Kidney (tissue), 22 donors: ENCODE data around the gene UNG. TPM values are rescaled to one million over a fixed set of nuclear protein-coding genes. Genes with fewer than 3 reads are reported as not detected.
A peak's percentile ranks its signal among the peaks of the same experiment; 100 is the strongest.
"Not testable (repeated sequence)": the region's sequence is repeated elsewhere in the genome, so short reads cannot be mapped to it uniquely, and the experiment has no call there.

Experiments
- DNase-seq, 5 donors: peaks; one replicate each; pipeline ENCODE4 v3.0.0-alpha.2; 2013 to 2020
- FAIRE-seq: peaks from 2 replicates; lab custom pipeline; 2012; peaks lifted over from hg19 to GRCh38; lab: Jason Lieb, UNC
- H3K27ac ChIP-seq, 2 donors: one replicate each; pipeline ENCODE4 v1.7.0; 2013; ENCODE audit warnings: low read depth in 2 of 2, low read length in 2 of 2, inconsistent platforms in 1 of 2
- H3K27me3 ChIP-seq: one replicate; pipeline ENCODE4 v1.7.1; 2013; ENCODE audit warnings: low read length, inconsistent platforms; ENCODE audit not compliant: control insufficient read depth, insufficient read depth
- H3K36me3 ChIP-seq, 3 donors: one replicate each; pipeline versions ENCODE4 v1.7.0 to v1.7.1; 2013; ENCODE audit warnings: low read length in 3 of 3, control low read depth in 1 of 3, inconsistent platforms in 1 of 3; ENCODE audit not compliant: insufficient read depth in 3 of 3, control insufficient read depth in 2 of 3
- H3K4me1 ChIP-seq, 3 donors: one replicate each; pipeline versions ENCODE4 v1.7.0 to v1.7.1; 2013; ENCODE audit warnings: low read length in 3 of 3, inconsistent platforms in 1 of 3, low read depth in 1 of 3; ENCODE audit not compliant: control insufficient read depth in 2 of 3, insufficient read depth in 2 of 3
- H3K4me3 ChIP-seq, 3 donors: one replicate each; pipeline versions ENCODE4 v1.7.0 to v1.8.1; 2013; ENCODE audit warnings: low read length in 3 of 3, control low read depth in 1 of 3, inconsistent platforms in 1 of 3
- H3K9ac ChIP-seq, 3 donors: one replicate each; pipeline versions ENCODE4 v1.7.0 to v1.7.1; 2013; ENCODE audit warnings: low read length in 3 of 3, control low read depth in 1 of 3, inconsistent platforms in 1 of 3
- H3K9me3 ChIP-seq, 3 donors: one replicate each; pipeline versions ENCODE4 v1.7.0 to v1.7.1; 2013; ENCODE audit warnings: low read length in 3 of 3, control low read depth in 1 of 3, inconsistent platforms in 1 of 3; ENCODE audit not compliant: control insufficient read depth in 2 of 3, insufficient read depth in 1 of 3
- CTCF ChIP-seq: IDR thresholded peaks from 3 replicates; pipeline ENCODE4 v1.5.1; 2012; ENCODE audit warnings: mild to moderate bottlenecking, moderate library complexity, borderline replicate concordance; ENCODE audit not compliant: insufficient read depth; ENCODE audit errors: extremely low read depth
- intact Hi-C: fragments of 100-400 bp; cut with DNase I; formaldehyde crosslinking; loops from one replicate; pipeline ENCODE4 v1.11.1; 2022
- long read RNA-seq, 10 donors: library from polyadenylated mRNA in 1 of 10; unstranded in 1 of 10; transcript quantifications; one replicate each; pipeline ENCODE4 v2.0.0 and lab custom pipeline, GENCODE V29; 2021 to 2026
- polyA plus RNA-seq: library from polyadenylated mRNA; stranded (reverse); fragments of 350-450 nt; fragmentation: Illumina TruSeq; extraction: RNeasy Lipid Tissue Mini Kit (QIAGEN cat#74804); gene quantifications from one replicate; pipeline ENCODE4 v1.2.3, GENCODE V29; 2014; ENCODE audit warnings: low read depth, low replicate concordance; ENCODE audit not compliant: insufficient read depth
- total RNA-seq: library from RNA; stranded (reverse); fragmentation: NEBNext Ultra II Directional; extraction: Animal tissue kit (Norgen Biotek cat#: 25700); gene quantifications from one replicate; pipeline ENCODE4 v1.2.1, GENCODE V29; 2021
- donor health status: control.
- donor health status: control.
- donor health status: control.
- donor health status: control.
- donor health status: control.
- donor health status: DM: yes; HTN: yes; CAD: no.
- donor health status: Normal renal cell carcinoma (clear cell type).

The UNG gene
- total RNA-seq (24.9 TPM), polyA plus RNA-seq (30.3 TPM)
- long read RNA-seq, donor 1, transcript UNG-201 (7 exons, 2,071 nt), result minor isoform, 7 of 36 reads
- long read RNA-seq, donor 1, transcript UNG-202 (6 exons, 2,130 nt), result major isoform, 10 of 36 reads
- long read RNA-seq, donor 1, partial matches to known transcripts, result 19 of 36 reads
- long read RNA-seq, donor 1, other reads (novel, unspliced or antisense), result 0 of 36 reads
- long read RNA-seq, donor 2, transcript UNG-202 (6 exons, 2,130 nt), result major isoform, 9 of 14 reads
- long read RNA-seq, donor 2, partial matches to known transcripts, result 0 of 14 reads
- long read RNA-seq, donor 2, other reads (novel, unspliced or antisense), result 0 of 14 reads
- long read RNA-seq, donor 3, transcript UNG-201 (7 exons, 2,071 nt), result minor isoform, 5 of 19 reads
- long read RNA-seq, donor 3, transcript UNG-202 (6 exons, 2,130 nt), result major isoform, 13 of 19 reads
- long read RNA-seq, donor 3, partial matches to known transcripts, result 0 of 19 reads
- long read RNA-seq, donor 3, other reads (novel, unspliced or antisense), result 0 of 19 reads
- long read RNA-seq, donor 4, transcript UNG-201 (7 exons, 2,071 nt), result minor isoform, 6 of 19 reads
- long read RNA-seq, donor 4, transcript UNG-202 (6 exons, 2,130 nt), result major isoform, 13 of 19 reads
- long read RNA-seq, donor 4, partial matches to known transcripts, result 0 of 19 reads
- long read RNA-seq, donor 4, other reads (novel, unspliced or antisense), result 0 of 19 reads
- long read RNA-seq, donor 5, result 0 reads
- long read RNA-seq, donor 6, transcript UNG-202 (6 exons, 2,130 nt), result major isoform, 10 of 17 reads
- long read RNA-seq, donor 6, transcript UNG-201 (7 exons, 2,071 nt), result minor isoform, 7 of 17 reads
- long read RNA-seq, donor 6, partial matches to known transcripts, result 0 of 17 reads
- long read RNA-seq, donor 6, other reads (novel, unspliced or antisense), result 0 of 17 reads
- long read RNA-seq, donor 7, transcript UNG-202 (6 exons, 2,130 nt), result major isoform, 34 of 42 reads
- long read RNA-seq, donor 7, partial matches to known transcripts, result 4 of 42 reads
- long read RNA-seq, donor 7, other reads (novel, unspliced or antisense), result 4 of 42 reads
- long read RNA-seq, donor 8, transcript UNG-202 (6 exons, 2,130 nt), result major isoform, 6 of 26 reads
- long read RNA-seq, donor 8, transcript UNG-201 (7 exons, 2,071 nt), result minor isoform, 5 of 26 reads
- long read RNA-seq, donor 8, partial matches to known transcripts, result 14 of 26 reads
- long read RNA-seq, donor 8, other reads (novel, unspliced or antisense), result 0 of 26 reads
- long read RNA-seq, donor 9, partial matches to known transcripts, result 0 of 8 reads
- long read RNA-seq, donor 9, other reads (novel, unspliced or antisense), result 0 of 8 reads
- long read RNA-seq, donor 10, transcript UNG-202 (6 exons, 2,130 nt), result major isoform, 14 of 21 reads
- long read RNA-seq, donor 10, transcript UNG-201 (7 exons, 2,071 nt), result minor isoform, 6 of 21 reads
- long read RNA-seq, donor 10, partial matches to known transcripts, result 0 of 21 reads
- long read RNA-seq, donor 10, other reads (novel, unspliced or antisense), result 0 of 21 reads

- DNase-seq, result peak; percentile 98 to 99 (median 99)
- H3K27ac ChIP-seq, result peak within 1 kb of the TSS; percentile 80 to 82
- no peaks in the 10 kb centered on the region for H3K9me3 ChIP-seq
- peaks cover 6 to 20% (median 18%) of the 10 kb centered on the region in 3 donors for H3K4me1 ChIP-seq
- peak; percentile 61 for FAIRE-seq
- no peaks in the 10 kb centered on the region for H3K27me3 ChIP-seq
- H3K36me3 ChIP-seq, result peaks cover 0 to 19% (median 0%) of the 10 kb centered on the region in 3 donors
- peak within 1 kb of the TSS; percentile 75 to 91 (median 80) for H3K4me3 ChIP-seq
- intact Hi-C loops, result no loop called here
- peak within 1 kb of the TSS; percentile 66 to 80 (median 68) for H3K9ac ChIP-seq
- TF ChIP-seq CTCF, result no peak
These were observed at the start of gene UNG for GRCh38 chr12:109097435-109098182. Gene UNG, plus strand, starts transcription at chr12:109097597. Its CDS starts 83 bp downstream, at chr12:109097680.

- FAIRE-seq, H3K9ac ChIP-seq, H3K27ac ChIP-seq, DNase-seq, H3K4me1 ChIP-seq, H3K4me3 ChIP-seq, H3K36me3 ChIP-seq, H3K9me3 ChIP-seq, intact Hi-C loops, H3K27me3 ChIP-seq: not testable (repeated sequence)
These were observed 48.7 kb upstream of the UNG start for GRCh38 chr12:109048706-109049105.

- H3K4me1 ChIP-seq, DNase-seq, H3K36me3 ChIP-seq, H3K27me3 ChIP-seq, H3K4me3 ChIP-seq, H3K27ac ChIP-seq, H3K9ac ChIP-seq, intact Hi-C loops, FAIRE-seq, H3K9me3 ChIP-seq: not testable (repeated sequence)
These were observed 47.6 kb upstream of the UNG start for GRCh38 chr12:109049794-109050193.
